Measurements from ENCODE around the gene CDK2AP2. TPM values are rescaled to one million over a fixed set of nuclear protein-coding genes. Genes with fewer than 3 reads are reported as not detected.

CDK2AP2 gene
- total RNA-seq, 1 donor from 2014 or later, result 32.0 TPM

GRCh38 chr11:67492801-67493547 is 15.0 kb downstream of the CDK2AP2 start:
- no peak for DNase-seq (ENCODE audit: low read depth, low spot score)
- no peak for TF ChIP-seq CTCF (conservative IDR thresholded peaks at IDR 0.05)
- H3K9me3 Mint-ChIP-seq, result no peaks in the 10 kb centered on the region
- no peak overlapping the region for H3K27ac Mint-ChIP-seq (ENCODE audit: unreplicated experiment)
- H3K4me3 Mint-ChIP-seq, result no peak overlapping the region
- peaks cover 10% of the 10 kb centered on the region for H3K4me1 Mint-ChIP-seq
- H3K36me3 Mint-ChIP-seq (ENCODE audit: low read depth), result peaks cover 4% of the 10 kb centered on the region
- no peaks in the 10 kb centered on the region for H3K27me3 Mint-ChIP-seq (ENCODE audit: low read depth)

GRCh38 chr11:67492069-67492727 is 15.8 kb downstream of the CDK2AP2 start:
- Mint-ChIP-seq H3K27me3 (ENCODE audit: low read depth) (no peaks in the 10 kb centered on the region), H3K27ac (ENCODE audit: unreplicated experiment) (no peak overlapping the region), H3K4me3 (no peak overlapping the region), H3K9me3 (no peaks in the 10 kb centered on the region), H3K36me3 (ENCODE audit: low read depth) (peaks cover 4% of the 10 kb centered on the region), H3K4me1 (peaks cover 10% of the 10 kb centered on the region)
- TF ChIP-seq CTCF (conservative IDR thresholded peaks at IDR 0.05), result no peak
- no peak for DNase-seq (ENCODE audit: low read depth, low spot score)

- Mint-ChIP-seq H3K27me3 (ENCODE audit: low read depth) (no peaks in the 10 kb centered on the region), H3K4me3 (peak overlapping the region; percentile 27), H3K4me1 (peaks cover 10% of the 10 kb centered on the region), H3K27ac (ENCODE audit: unreplicated experiment) (no peak overlapping the region), H3K9me3 (no peaks in the 10 kb centered on the region), H3K36me3 (ENCODE audit: low read depth) (peaks cover 4% of the 10 kb centered on the region)
- no peak for TF ChIP-seq CTCF (conservative IDR thresholded peaks at IDR 0.05)
- no peak for DNase-seq (ENCODE audit: low read depth, low spot score)
Measured at GRCh38 chr11:67491276-67492068, 16.5 kb downstream of the CDK2AP2 start.

- Mint-ChIP-seq H3K27me3 (ENCODE audit: low read depth) (no peaks in the 10 kb centered on the region), H3K27ac (ENCODE audit: unreplicated experiment) (no peak overlapping the region), H3K4me3 (no peak overlapping the region), H3K4me1 (peaks cover 16% of the 10 kb centered on the region), H3K9me3 (no peaks in the 10 kb centered on the region), H3K36me3 (ENCODE audit: low read depth) (peaks cover 4% of the 10 kb centered on the region)
- DNase-seq (ENCODE audit: low read depth, low spot score), result no peak
- no peak for TF ChIP-seq CTCF (conservative IDR thresholded peaks at IDR 0.05)
Measured at GRCh38 chr11:67490727-67491065, 17.3 kb downstream of the CDK2AP2 start.

GRCh38 chr11:67489885-67490726 is 17.9 kb downstream of the CDK2AP2 start:
- no peak for DNase-seq (ENCODE audit: low read depth, low spot score)

More at GRCh38 chr11:67489885-67490726, 17.9 kb downstream of the CDK2AP2 start:
- no peak for TF ChIP-seq CTCF (conservative IDR thresholded peaks at IDR 0.05)
- no peaks in the 10 kb centered on the region for H3K27me3 Mint-ChIP-seq (ENCODE audit: low read depth)
- H3K27ac Mint-ChIP-seq (ENCODE audit: unreplicated experiment), result peak overlapping the region; percentile 75
- H3K4me1 Mint-ChIP-seq, result peaks cover 18% of the 10 kb centered on the region
- H3K36me3 Mint-ChIP-seq (ENCODE audit: low read depth), result peaks cover 4% of the 10 kb centered on the region
- H3K9me3 Mint-ChIP-seq, result no peaks in the 10 kb centered on the region
- peak overlapping the region; percentile 27 for H3K4me3 Mint-ChIP-seq
